GM12864 (cell line): Measurements from ENCODE around the gene SPATA31E1.

Experiments
- DNase-seq: peaks from one replicate; pipeline ENCODE4 v3.0.0-alpha.2; 2011; ENCODE audit warnings: low read depth
- H3K4me3 ChIP-seq: 2 replicates; pipeline ENCODE4 v1.5.1; 2011; ENCODE audit warnings: mild to moderate bottlenecking, low read depth, low read length, control low read depth
- TF ChIP-seq, protein P1 (sequence below): IDR thresholded peaks from 2 replicates; pipeline ENCODE4 v1.5.1; 2011; ENCODE audit warnings: low read depth, mild to moderate bottlenecking, moderate library complexity, low read length, control low read depth, inconsistent platforms; ENCODE audit errors: missing control alignments

The SPATA31E1 gene

DNA sequence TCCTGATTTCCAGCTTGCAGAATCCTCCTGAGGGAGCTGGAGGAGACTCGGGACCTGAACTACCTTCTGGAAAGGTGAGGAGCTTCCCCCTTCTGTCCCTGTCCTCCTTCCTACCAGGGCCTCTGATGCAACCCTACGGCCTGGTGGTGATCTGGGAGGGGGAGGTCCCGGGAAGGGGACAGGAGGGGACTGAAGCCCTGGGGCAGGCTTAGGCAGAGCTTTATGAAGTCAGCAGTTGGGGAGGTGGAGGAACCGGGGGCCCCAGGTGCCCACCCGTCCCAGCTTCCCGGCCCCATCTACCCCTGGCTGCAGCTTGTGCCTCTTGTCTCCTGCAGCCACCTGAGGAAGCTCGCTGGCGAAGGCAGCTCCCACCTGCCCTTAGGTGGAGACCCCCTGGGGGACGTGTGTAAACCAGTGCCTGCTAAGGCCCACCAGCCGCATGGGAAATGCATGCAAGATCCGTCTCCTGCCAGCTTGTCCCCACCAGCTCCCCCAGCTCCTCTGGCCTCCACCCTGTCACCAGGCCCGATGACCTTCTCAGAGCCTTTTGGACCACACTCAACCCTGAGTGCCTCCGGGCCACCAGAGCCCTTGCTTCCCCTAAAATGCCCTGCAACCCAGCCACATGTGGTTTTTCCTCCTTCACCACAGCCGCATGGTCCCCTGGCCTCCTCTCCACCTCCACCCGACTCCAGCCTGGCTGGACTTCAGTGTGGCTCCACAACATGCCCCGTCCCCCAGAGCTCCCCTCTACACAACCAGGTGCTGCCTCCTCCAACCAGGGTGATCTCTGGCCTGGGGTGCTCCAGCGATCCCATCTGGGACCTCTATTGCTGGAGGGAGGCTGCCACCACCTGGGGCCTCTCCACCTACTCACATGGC lies 2.1 kb downstream of the SPATA31E1 start:
- no peak for DNase-seq
- TF ChIP-seq, protein P1, sequence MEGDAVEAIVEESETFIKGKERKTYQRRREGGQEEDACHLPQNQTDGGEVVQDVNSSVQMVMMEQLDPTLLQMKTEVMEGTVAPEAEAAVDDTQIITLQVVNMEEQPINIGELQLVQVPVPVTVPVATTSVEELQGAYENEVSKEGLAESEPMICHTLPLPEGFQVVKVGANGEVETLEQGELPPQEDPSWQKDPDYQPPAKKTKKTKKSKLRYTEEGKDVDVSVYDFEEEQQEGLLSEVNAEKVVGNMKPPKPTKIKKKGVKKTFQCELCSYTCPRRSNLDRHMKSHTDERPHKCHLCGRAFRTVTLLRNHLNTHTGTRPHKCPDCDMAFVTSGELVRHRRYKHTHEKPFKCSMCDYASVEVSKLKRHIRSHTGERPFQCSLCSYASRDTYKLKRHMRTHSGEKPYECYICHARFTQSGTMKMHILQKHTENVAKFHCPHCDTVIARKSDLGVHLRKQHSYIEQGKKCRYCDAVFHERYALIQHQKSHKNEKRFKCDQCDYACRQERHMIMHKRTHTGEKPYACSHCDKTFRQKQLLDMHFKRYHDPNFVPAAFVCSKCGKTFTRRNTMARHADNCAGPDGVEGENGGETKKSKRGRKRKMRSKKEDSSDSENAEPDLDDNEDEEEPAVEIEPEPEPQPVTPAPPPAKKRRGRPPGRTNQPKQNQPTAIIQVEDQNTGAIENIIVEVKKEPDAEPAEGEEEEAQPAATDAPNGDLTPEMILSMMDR: no peak
- no peak overlapping the region for H3K4me3 ChIP-seq

DNA sequence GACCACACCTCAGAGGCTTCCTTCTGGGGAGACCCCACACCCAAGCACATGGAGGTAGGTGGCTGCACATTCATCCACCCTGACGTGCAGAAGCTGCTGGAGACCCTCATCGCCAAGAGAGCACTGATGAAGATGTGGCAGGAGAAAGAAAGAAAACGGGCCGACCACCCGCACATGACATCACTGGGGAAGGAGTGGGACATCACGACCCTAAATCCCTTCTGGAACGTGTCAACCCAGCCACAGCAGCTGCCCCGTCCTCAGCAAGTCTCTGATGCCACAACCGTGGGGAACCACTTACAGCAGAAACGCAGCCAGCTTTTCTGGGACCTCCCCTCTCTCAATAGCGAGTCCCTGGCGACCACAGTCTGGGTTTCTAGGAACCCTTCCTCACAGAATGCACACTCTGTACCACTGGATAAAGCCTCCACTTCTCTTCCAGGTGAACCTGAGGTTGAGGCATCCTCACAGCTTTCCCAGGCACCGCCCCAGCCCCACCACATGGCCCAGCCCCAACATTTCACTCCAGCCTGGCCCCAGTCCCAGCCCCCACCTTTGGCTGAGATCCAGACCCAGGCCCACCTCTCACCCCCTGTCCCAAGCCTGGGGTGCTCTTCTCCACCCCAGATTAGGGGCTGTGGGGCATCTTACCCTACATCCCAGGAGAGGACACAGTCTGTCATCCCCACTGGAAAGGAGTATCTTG lies 3.0 kb downstream of the SPATA31E1 start:
- DNase-seq: no peak
- H3K4me3 ChIP-seq: no peak overlapping the region
- TF ChIP-seq, protein P1: no peak

DNA sequence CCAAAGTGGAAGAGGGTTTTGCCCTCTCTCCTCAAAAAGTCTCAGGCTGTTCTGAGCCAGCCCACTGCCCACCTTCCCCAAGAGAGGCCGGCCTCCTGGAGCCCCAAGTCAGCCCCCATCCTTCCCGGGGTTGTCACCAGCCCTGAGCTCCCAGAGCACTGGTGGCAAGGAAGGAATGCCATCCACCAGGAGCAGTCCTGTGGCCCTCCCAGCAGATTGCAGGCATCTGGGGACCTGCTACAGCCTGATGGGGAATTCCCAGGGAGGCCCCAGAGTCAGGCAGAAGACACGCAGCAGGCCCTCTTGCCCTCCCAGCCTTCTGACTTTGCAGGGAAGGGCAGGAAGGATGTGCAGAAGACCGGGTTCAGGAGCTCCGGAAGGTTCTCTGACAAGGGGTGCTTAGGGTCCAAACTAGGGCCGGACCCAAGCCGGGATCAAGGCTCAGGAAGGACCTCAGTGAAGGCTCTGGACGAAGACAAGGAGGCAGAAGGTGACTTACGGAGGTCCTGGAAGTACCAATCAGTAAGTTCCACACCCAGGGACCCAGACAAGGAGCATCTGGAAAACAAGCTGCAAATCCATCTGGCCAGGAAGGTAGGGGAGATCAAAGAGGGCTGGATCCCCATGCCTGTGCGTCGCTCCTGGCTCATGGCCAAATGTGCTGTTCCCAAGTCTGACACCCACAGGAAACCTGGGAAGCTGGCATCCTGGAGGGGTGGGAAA lies 3.7 kb downstream of the SPATA31E1 start:
- no peak overlapping the region for H3K4me3 ChIP-seq
- DNase-seq: no peak
- TF ChIP-seq, protein P1: no peak

DNA sequence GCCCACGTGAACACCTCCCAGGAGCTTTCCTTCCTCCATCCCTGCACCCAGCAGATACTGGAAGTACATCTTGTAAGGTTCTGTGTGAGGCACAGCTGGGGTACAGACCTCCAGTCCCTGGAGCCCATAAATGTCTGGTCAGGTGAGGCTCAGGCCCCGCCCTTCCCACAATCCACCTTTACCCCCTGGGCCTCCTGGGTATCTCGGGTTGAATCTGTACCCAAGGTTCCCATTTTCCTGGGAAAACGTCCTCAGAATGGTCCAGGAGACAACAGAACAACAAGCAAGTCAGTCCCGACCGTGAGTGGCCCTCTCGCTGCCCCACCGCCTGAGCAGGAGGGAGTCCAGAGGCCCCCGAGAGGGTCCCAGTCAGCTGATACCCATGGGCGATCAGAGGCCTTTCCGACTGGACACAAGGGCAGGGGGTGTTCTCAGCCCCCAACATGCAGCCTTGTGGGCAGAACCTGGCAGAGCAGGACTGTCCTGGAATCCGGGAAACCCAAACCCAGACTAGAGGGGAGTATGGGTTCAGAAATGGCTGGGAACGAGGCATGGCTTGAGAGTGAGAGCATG lies 4.3 kb downstream of the SPATA31E1 start:
- TF ChIP-seq, protein P1: no peak
- no peak overlapping the region for H3K4me3 ChIP-seq
- no peak for DNase-seq

DNA sequence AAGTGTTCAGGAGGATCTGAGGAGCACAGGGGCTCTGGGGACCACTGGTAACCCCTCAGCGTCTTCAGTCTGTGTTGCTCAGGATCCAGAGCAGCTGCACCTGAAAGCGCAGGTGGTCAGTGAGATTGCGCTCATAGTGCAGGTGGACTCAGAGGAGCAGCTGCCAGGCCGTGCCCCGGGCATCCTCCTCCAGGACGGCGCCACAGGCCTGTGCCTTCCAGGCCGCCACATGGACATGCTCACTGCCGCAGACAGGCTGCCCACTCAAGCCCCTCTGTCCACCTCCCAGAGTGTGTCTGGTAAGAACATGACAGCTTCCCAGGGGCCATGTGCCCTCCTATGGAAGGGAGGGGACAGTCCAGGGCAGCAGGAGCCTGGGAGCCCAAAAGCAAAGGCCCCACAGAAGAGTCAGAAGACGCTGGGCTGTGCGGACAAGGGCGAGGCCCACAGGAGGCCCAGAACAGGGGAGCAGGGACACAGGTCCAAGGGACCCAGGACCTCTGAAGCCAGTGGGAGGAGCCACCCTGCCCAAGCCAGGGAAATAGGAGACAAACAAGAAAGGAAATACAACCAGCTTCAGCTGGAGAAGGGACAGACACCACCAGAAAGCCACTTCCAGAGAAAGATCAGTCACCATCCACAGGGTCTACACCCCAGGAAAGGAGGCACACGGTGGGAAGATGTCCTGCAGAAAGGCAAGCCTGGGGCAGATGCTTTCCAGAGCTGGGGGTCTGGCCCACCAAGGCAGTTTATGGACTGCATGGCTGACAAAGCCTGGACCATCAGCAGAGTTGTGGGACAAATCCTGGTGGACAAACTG lies 5.2 kb downstream of the SPATA31E1 start:
- DNase-seq: no peak
- no peak overlapping the region for H3K4me3 ChIP-seq
- TF ChIP-seq, protein P1: no peak

DNA sequence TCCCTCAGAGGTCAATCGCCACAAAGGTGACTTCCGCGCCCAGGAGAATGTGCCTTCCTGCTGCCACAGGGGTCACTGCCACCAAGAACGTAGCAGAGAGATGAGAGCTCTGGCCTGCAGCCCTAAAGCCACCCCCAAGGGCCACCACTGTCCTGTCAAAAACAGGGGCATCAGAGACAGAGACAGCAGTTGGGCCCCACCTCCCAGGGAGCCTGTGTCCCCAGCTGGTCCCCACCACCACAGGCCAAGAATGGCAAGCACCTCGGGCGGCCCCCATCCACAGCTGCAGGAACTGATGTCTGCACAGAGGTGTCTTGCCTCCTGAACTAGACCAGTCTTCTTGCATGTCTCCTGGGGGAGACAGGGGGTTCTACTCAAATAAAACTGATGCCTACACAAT lies 5.8 kb downstream of the SPATA31E1 start:
- no peak for DNase-seq
- no peak overlapping the region for H3K4me3 ChIP-seq
- TF ChIP-seq, protein P1: no peak
